BLaER1 (cell line): ENCODE data around the gene TGM5.
"Not testable (repeated sequence)": the region's sequence is repeated elsewhere in the genome, so short reads cannot be mapped to it uniquely, and the experiment has no call there.

Experiments
- H3K27ac ChIP-seq: shearing (Covaris generic); formaldehyde crosslinking; 2 replicates; pipeline ENCODE4 v1.8.1; 2022
- H3K27me3 ChIP-seq: shearing (Covaris generic); formaldehyde crosslinking; 2 replicates; pipeline ENCODE4 v1.8.1; 2022
- H3K36me3 ChIP-seq: shearing (Covaris generic); formaldehyde crosslinking; 2 replicates; pipeline ENCODE4 v1.8.1; 2022
- H3K4me1 ChIP-seq: shearing (Covaris generic); formaldehyde crosslinking; 2 replicates; pipeline ENCODE4 v1.8.1; 2022
- H3K4me2 ChIP-seq: shearing (Covaris generic); formaldehyde crosslinking; 2 replicates; pipeline ENCODE4 v1.8.1; 2022
- H3K4me3 ChIP-seq: shearing (Covaris generic); formaldehyde crosslinking; 2 replicates; pipeline ENCODE4 v1.8.1; 2022
- H3K9ac ChIP-seq: shearing (Covaris generic); formaldehyde crosslinking; 2 replicates; pipeline ENCODE4 v1.8.1; 2022
- H3K9me3 ChIP-seq: shearing (Covaris generic); formaldehyde crosslinking; 2 replicates; pipeline ENCODE4 v1.8.1; 2022
- H4K20me1 ChIP-seq: shearing (Covaris generic); formaldehyde crosslinking; 2 replicates; pipeline ENCODE4 v1.8.1; 2022
- Cebpa-rat ChIP-seq: shearing (Covaris generic); IDR thresholded peaks from 2 replicates; pipeline ENCODE4 v1.8.1; 2022

The TGM5 gene

GRCh38 chr15:43266834-43267233 is at the start of gene TGM5:
TGM5 (minus strand) TSS chr15:43266928; CDS start chr15:43266849, 79 bp downstream.
- Histone ChIP-seq H3K9me3 (peaks cover 5% of the 10 kb centered on the region), H3K9ac (no peak within 1 kb of the TSS), H3K4me3 (no peak within 1 kb of the TSS), H3K27ac (no peak within 1 kb of the TSS), H3K4me2 (no peak within 1 kb of the TSS), H3K36me3 (no peaks in the 10 kb centered on the region), H4K20me1 (no peaks in the 10 kb centered on the region), H3K4me1 (peaks cover 30% of the 10 kb centered on the region), H3K27me3 (no peaks in the 10 kb centered on the region)
- no peak for TF ChIP-seq Cebpa-rat

- no peak overlapping the region for H3K9ac ChIP-seq
- H3K27me3 ChIP-seq, result no peaks in the 10 kb centered on the region
- no peaks in the 10 kb centered on the region for H3K9me3 ChIP-seq
- no peak for TF ChIP-seq Cebpa-rat
- H3K4me3 ChIP-seq, result no peak overlapping the region
- peaks cover 4% of the 10 kb centered on the region; the same call in 1 of the 2 replicates for H3K4me1 ChIP-seq
- no peak overlapping the region for H3K4me2 ChIP-seq
- H3K27ac ChIP-seq, result no peak overlapping the region
- H4K20me1 ChIP-seq, result no peaks in the 10 kb centered on the region
- no peaks in the 10 kb centered on the region for H3K36me3 ChIP-seq
These were observed 47.4 kb upstream of the TGM5 start for GRCh38 chr15:43314171-43314570.

GRCh38 chr15:43312378-43312777 is 45.6 kb upstream of the TGM5 start:
- H3K9ac ChIP-seq, result no peak overlapping the region

DNA sequence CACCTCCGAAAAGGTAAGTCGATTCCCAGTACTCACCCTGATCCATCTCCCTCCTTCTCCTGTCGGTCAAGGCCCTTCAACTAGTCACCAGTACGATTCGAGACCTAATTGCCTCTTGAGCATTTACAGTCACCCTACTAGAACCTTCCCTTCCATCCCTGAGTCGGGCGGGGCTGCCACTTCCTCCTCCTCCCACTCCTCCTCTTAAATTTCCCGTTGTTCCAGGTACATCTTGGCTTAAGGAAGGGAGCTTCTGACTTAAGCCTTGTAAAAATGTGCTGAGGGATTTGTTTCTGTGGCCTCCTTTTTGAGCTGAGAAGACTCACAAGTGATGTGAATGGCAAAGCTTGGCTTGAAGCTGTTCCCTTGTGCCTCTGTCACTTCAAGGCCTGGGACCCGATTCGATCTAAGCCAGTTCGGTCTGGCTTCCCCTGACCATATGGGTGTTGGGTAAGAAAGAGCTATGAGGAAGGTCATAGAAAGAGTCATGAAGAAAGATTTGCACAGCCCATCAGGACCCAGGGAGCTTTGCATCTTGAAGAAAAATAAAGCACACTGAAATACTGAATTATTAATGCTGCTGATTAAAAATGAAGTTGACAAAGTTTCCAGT is 35.6 kb upstream of the TGM5 start, which contains the start of gene TGM7:
Gene TGM7, minus strand, starts transcription at position 51 of the 613 bp plus-strand sequence.
- Histone ChIP-seq H3K4me3 (no peak within 1 kb of the TSS), H3K36me3 (no peaks in the 10 kb centered on the region), H3K4me1 (no peaks in the 10 kb centered on the region), H3K27me3 (no peaks in the 10 kb centered on the region), H4K20me1 (no peaks in the 10 kb centered on the region), H3K4me2 (no peak within 1 kb of the TSS), H3K27ac (no peak within 1 kb of the TSS), H3K9ac (no peak within 1 kb of the TSS), H3K9me3 (no peaks in the 10 kb centered on the region)
- TF ChIP-seq Cebpa-rat, result no peak

More at GRCh38 chr15:43312378-43312777, 45.6 kb upstream of the TGM5 start:
- Histone ChIP-seq H3K4me2 (no peak overlapping the region), H3K36me3 (no peaks in the 10 kb centered on the region), H3K27ac (no peak overlapping the region), H4K20me1 (no peaks in the 10 kb centered on the region), H3K4me3 (no peak overlapping the region), H3K27me3 (no peaks in the 10 kb centered on the region), H3K4me1 (peaks cover 4% of the 10 kb centered on the region; the same call in 1 of the 2 replicates), H3K9me3 (no peaks in the 10 kb centered on the region)
- TF ChIP-seq Cebpa-rat, result no peak

GRCh38 chr15:43299884-43300283 is 33.2 kb upstream of the TGM5 start:
- no peaks in the 10 kb centered on the region for H4K20me1 ChIP-seq
- no peaks in the 10 kb centered on the region for H3K36me3 ChIP-seq
- no peaks in the 10 kb centered on the region for H3K27me3 ChIP-seq
- no peak for TF ChIP-seq Cebpa-rat
- H3K27ac ChIP-seq, result no peak overlapping the region
- no peak overlapping the region for H3K4me3 ChIP-seq
- H3K4me2 ChIP-seq, result no peak overlapping the region
- H3K9ac ChIP-seq, result no peak overlapping the region
- H3K4me1 ChIP-seq, result no peaks in the 10 kb centered on the region
- H3K9me3 ChIP-seq, result no peaks in the 10 kb centered on the region

- H4K20me1 ChIP-seq, result no peaks in the 10 kb centered on the region
- no peak overlapping the region for H3K27ac ChIP-seq
- no peaks in the 10 kb centered on the region for H3K4me1 ChIP-seq
- H3K9ac ChIP-seq, result no peak overlapping the region
- H3K4me2 ChIP-seq, result no peak overlapping the region
- H3K27me3 ChIP-seq, result no peaks in the 10 kb centered on the region
- no peak overlapping the region for H3K4me3 ChIP-seq
- H3K9me3 ChIP-seq, result no peaks in the 10 kb centered on the region
- TF ChIP-seq Cebpa-rat, result no peak
- no peaks in the 10 kb centered on the region for H3K36me3 ChIP-seq
These were observed 32.7 kb upstream of the TGM5 start for GRCh38 chr15:43299411-43299810.

DNA sequence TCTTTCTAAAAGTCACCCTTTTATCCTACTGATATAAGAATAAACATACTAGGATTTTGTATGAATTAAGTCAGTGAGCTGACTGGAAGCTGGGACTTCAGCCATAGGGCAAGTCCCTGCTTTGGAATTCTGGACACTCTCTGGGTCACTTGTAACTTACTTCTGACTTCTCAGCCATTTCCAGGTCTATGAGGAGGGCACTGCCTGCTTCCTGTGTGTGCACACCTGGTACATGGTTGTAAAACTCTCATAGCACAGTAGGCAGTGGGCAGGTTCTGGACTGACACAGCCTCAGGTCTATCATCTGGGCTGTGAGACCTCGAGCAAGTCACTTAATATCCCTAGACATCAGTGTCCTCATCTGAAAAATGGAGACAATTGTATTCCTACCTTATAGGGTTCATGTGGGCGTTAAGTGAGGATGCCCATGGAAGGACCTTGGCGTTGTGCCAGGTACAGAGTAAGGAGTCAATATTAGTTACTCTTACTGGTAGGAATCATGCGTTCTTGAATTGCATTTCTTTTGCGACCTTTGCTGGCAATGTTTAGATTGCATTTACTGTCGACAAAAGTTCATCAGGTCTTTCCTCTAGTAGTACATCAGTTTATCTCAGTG is 27.5 kb upstream of the TGM5 start:
- no peak for TF ChIP-seq Cebpa-rat
- Histone ChIP-seq H3K36me3 (no peaks in the 10 kb centered on the region), H3K4me3 (no peak overlapping the region), H3K27ac (no peak overlapping the region), H3K4me1 (no peaks in the 10 kb centered on the region), H3K4me2 (no peak overlapping the region), H3K27me3 (no peaks in the 10 kb centered on the region), H3K9ac (no peak overlapping the region), H3K9me3 (no peaks in the 10 kb centered on the region), H4K20me1 (no peaks in the 10 kb centered on the region)

DNA sequence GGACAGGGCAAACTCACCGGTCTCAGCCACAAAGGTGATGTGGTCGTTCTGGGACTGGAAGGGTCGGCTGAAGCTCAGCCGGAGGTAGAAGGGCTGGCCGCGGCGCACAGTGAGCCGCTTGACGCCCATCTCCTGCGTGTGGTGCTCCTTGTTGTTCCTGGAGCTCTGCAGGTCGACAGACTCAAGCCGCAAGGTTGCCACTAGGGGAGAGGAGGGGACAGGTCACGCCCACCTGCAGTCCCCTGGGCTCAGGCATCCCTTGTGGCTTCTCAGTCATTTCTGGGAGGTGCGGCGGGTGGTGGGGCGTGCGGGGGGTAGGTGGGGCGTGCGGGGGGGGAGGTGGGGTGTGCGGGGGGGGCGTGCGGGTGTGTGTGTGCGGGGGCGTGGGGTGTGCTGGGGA is 26.7 kb upstream of the TGM5 start:
- Histone ChIP-seq H3K27me3 (no peaks in the 10 kb centered on the region), H4K20me1 (no peaks in the 10 kb centered on the region), H3K9me3 (no peaks in the 10 kb centered on the region), H3K9ac (no peak overlapping the region), H3K4me1 (no peaks in the 10 kb centered on the region), H3K27ac (no peak overlapping the region), H3K4me2 (no peak overlapping the region), H3K36me3 (no peaks in the 10 kb centered on the region), H3K4me3 (no peak overlapping the region)
- no peak for TF ChIP-seq Cebpa-rat

GRCh38 chr15:43292375-43293078 is 25.8 kb upstream of the TGM5 start:
- Histone ChIP-seq H3K36me3 (no peaks in the 10 kb centered on the region), H3K4me2 (no peak overlapping the region), H3K27me3 (no peaks in the 10 kb centered on the region), H3K27ac (no peak overlapping the region), H3K9me3 (no peaks in the 10 kb centered on the region), H3K9ac (no peak overlapping the region), H4K20me1 (no peaks in the 10 kb centered on the region), H3K4me1 (no peaks in the 10 kb centered on the region), H3K4me3 (no peak overlapping the region)
- TF ChIP-seq Cebpa-rat, result no peak

DNA sequence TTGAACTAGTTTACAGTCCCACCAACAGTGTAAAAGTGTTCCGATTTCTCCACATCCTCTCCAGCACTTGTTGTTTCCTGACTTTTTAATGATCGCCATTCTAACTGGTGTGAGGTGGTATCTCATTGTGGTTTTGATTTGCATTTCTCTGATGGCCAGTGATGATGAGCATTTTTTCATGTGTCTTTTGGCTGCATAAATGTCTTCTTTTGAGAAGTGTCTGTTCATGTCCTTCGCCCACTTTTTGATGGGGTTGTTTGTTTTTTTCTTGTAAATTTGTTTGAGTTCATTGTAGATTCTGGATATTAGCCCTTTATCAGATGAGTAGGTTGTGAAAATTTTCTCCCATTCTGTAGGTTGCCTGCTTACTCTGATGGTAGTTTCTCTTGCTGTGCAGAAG is 22.9 kb upstream of the TGM5 start:
- H4K20me1 ChIP-seq, H3K36me3 ChIP-seq, H3K9ac ChIP-seq, H3K9me3 ChIP-seq, H3K27ac ChIP-seq, H3K4me2 ChIP-seq, H3K4me3 ChIP-seq, H3K27me3 ChIP-seq: not testable (repeated sequence)
- peaks cover 17% of the 10 kb centered on the region for H3K4me1 ChIP-seq
